Astrocyte of the cerebellum (primary cell): ENCODE data around the gene NR1I2.

Experiments used
- DNase-seq: peaks from one replicate; pipeline ENCODE4 v3.0.0-alpha.2; 2011; ENCODE audit warnings: low read depth
- H3K4me3 ChIP-seq: 2 replicates; pipeline ENCODE4 v1.5.1; 2011; ENCODE audit warnings: mild to moderate bottlenecking, low read depth, low read length, moderate library complexity
- in situ Hi-C: cut with HindIII; loops from 2 replicates; pipeline ENCODE4 v1.10.0; 2017; ENCODE audit warnings: low sequenced_read_pairs
- TF ChIP-seq, protein P1 (sequence below): IDR thresholded peaks from 2 replicates; pipeline ENCODE4 v1.5.1; 2012; ENCODE audit warnings: low read length, low read depth, moderate library complexity, mild to moderate bottlenecking; ENCODE audit errors: missing control alignments

The NR1I2 gene

GRCh38 chr3:119765239-119765638 lies 16.7 kb upstream of the NR1I2 start:
- no peak overlapping the region for H3K4me3 ChIP-seq
- in situ Hi-C loops: no loop called here
- no peak for DNase-seq
- TF ChIP-seq, protein P1, sequence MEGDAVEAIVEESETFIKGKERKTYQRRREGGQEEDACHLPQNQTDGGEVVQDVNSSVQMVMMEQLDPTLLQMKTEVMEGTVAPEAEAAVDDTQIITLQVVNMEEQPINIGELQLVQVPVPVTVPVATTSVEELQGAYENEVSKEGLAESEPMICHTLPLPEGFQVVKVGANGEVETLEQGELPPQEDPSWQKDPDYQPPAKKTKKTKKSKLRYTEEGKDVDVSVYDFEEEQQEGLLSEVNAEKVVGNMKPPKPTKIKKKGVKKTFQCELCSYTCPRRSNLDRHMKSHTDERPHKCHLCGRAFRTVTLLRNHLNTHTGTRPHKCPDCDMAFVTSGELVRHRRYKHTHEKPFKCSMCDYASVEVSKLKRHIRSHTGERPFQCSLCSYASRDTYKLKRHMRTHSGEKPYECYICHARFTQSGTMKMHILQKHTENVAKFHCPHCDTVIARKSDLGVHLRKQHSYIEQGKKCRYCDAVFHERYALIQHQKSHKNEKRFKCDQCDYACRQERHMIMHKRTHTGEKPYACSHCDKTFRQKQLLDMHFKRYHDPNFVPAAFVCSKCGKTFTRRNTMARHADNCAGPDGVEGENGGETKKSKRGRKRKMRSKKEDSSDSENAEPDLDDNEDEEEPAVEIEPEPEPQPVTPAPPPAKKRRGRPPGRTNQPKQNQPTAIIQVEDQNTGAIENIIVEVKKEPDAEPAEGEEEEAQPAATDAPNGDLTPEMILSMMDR: no peak

DNA sequence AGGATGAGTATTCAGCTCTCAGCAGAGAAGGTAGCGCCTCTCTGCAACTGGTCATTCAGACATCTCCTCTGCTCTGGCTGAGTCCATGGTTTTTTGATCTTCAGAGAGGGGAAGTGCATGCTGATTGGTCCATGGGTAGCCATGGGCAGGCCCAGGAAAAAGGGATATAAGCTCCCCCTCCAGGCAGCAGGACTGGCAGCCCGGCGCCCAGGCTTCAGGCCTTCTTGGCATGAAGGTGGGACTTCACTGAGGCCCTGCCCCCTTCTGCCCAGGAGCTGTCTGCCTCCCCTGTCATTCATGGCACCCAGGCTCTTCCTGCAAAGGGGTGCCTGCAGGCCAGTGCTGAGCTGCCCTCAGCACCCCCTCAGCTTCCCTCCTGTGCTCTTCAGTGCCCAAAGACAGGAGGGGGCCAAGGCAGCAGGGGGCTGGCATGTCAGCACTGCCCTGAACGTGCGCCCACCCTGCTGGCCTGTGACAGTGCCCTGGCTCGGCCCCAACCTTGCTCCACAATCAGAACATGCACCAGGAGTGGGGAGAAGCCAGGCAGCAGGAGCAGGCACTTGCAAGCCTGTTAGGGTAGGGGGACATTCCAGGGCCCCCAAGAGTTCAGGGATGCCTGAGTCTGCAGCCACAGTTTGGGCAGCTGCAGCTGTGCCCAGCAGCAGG lies 13.8 kb upstream of the NR1I2 start:
- DNase-seq: no peak
- TF ChIP-seq, protein P1: no peak
- in situ Hi-C loops: no loop called here
- no peak overlapping the region for H3K4me3 ChIP-seq

DNA sequence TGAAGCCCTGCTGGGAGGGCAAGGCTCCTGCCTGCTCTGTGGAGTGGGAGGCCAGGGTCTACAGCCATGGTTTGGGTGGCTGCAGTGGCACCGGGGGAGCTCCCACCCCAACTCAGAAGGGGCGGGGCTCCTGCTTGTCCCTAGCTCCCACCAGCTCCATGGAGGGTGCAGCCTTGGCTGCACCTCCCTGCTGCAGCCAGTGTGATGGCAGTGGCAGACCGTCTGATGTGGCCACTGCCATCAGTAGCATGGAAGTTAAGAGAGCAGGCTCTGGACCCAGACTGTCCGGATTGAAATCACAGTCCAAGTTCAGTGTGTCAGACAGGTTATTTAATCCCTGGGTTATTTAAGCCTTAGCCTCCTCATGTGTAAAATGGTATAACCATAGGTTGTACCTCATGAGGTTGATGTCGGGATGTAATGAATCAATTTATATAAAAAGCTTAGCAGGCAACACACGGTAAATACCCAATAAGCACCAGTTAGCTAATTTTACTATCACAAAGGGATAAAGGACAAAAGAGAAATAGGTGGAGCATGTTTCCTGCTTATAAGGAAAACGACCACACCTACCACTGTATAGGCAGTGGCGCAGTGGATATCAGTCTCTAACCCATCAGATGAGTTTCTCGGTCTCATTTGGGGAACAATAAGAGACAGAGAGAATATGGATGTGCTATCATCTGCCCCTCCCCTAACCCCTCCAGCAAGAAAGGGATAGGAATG lies 13.1 kb upstream of the NR1I2 start:
- TF ChIP-seq, protein P1: no peak
- in situ Hi-C loops: no loop called here
- no peak overlapping the region for H3K4me3 ChIP-seq

DNA sequence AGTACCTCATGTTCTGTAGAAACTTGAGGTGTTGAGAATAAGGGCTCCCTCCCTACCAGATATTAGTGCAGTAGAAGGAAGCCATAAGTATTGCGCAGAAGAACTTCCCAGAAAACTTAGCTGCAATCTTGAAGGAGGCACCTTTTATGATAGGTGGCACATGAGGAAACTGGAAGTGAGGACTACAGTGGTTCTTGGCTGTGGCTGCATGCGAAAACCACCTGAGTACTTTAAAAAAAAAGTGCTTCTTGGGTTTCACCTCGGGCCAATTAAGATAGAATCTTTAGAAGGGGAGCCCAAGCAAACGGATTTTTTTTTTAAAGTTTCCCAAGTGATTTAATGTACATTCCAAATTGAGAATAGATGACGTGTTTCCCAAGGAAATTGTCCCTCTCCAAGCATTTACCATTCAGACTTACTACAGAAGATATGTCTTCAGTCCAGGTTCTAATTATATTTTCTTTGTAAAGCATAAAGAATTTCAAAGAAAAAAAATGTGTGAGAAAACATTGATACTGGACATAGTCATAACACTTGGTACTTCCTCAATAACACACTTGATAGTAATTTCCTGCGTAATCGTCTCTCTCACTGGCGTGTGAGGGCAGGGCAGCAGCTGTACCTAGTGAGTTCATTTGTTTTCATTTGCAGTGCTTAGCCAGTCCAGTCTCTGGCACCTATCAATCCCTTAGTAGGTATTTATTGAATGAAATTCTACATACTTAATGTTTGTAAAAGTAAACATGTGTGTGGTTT lies 12.3 kb upstream of the NR1I2 start:
- H3K4me3 ChIP-seq: no peak overlapping the region
- in situ Hi-C loops: no loop called here
- no peak for DNase-seq

More for the DNA sequence above, 13.1 kb upstream of the NR1I2 start:
- DNase-seq: no peak

DNA sequence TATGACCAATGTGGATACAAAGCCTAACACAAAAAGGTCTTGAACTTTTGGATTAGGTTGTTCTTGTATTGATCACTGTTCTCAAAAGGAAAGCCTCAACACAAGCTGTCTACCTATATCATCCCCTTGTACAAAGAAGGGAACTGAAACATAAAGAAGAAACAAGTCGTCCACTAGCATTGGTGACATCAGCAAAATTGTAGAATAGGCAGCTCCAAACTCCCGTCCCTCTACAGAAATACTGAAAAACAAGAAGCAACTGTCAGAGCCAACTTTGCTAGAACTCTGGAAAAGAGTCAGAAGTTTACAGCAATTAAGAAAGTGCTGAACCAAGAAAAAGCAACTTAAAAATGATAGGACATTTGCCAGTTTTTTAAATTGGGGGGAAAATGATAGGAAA lies 7.5 kb upstream of the NR1I2 start:
- no peak for DNase-seq
- in situ Hi-C loops: no loop called here
- TF ChIP-seq, protein P1: no peak
- no peak overlapping the region for H3K4me3 ChIP-seq

More for the DNA sequence above, 12.3 kb upstream of the NR1I2 start:
- TF ChIP-seq, protein P1: no peak

DNA sequence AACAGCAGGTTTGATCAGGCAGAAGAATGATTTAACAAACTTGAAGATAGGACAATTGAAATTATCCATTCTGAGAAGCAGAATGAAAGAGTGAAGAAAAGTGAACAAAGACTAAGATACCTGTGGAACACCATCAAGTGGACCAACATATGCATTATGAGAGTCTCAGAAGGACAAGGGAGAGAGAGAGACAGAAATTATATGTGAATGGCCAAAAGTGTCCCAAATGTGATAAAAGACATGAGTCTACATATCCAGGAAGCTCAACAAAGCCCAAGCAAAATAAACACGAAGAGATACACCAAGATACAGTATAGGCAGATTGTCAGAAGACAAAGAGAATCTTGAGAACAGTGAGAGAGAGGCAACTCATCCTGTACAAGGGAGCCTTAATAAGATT lies 5.6 kb upstream of the NR1I2 start:
- in situ Hi-C loops: no loop called here
- H3K4me3 ChIP-seq: no peak overlapping the region
- DNase-seq: no peak
- TF ChIP-seq, protein P1: no peak
